Measurements from ENCODE around the gene NXNL1. TPM values are rescaled to one million over a fixed set of nuclear protein-coding genes. Genes with fewer than 3 reads are reported as not detected.

The NXNL1 gene
- total and polyA plus RNA-seq, 2 of the 13 experiments (the other 11 are each of a cell fraction or from before 2014, with no cell fraction given) = not detected

DNA sequence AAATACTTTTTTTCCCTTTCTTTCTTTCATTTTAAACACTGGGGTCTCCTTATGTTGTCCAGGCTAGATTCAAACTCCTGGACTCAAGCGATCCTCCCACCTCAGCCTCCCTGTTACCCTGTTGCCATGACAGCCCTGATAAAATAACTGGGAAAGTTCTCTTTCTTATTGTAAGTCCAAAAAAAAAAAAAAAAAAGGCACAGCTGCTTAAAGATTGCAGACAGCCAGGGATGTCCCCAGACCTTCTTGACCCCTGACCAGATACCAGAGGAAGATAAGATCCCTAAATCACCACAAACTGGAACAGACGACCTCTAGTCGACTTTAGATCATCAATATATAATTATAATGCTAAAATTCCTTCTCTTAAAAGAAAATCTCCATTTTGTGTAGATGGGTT is 42.0 kb downstream of the NXNL1 start (continued):
- no peak for TF ChIP-seq AFF4 (CRISPR knock-in tag; IDR thresholded peaks at IDR 0.05)

GRCh38 chr19:17415121-17415520 is 45.6 kb downstream of the NXNL1 start:
- no peak overlapping the region for H3K4me2 ChIP-seq (ENCODE audit: low read depth, low read length)
- no peaks in the 10 kb centered on the region for H3K27me3 ChIP-seq (ENCODE audit: control insufficient read depth in 1 of 2, insufficient read depth in 2 of 2, low read length in 2 of 2)
- no peaks in the 10 kb centered on the region for H3K79me2 ChIP-seq (ENCODE audit: insufficient read depth, low read length)
- H4K20me1 ChIP-seq (ENCODE audit: insufficient read depth, low read length) = no peaks in the 10 kb centered on the region
- TSS peak; percentile 61 for BruUV-seq (replicated peaks)
- H3K27ac ChIP-seq (ENCODE audit: extremely low read length, insufficient read depth, low read length) = no peak overlapping the region
- no peak for FAIRE-seq
- intact Hi-C loops (cut with micrococcal nuclease; ENCODE audit: unreplicated experiment) (no loop called here), in situ Hi-C loops (cut with HindIII; ENCODE audit: extremely low pct_ligation_motif_present, low pct_unique_long_range_greater_than_20kb) (no loop called here)
- no peaks in the 10 kb centered on the region for H3K9me3 ChIP-seq (ENCODE audit: low read length)
- no peak for TF ChIP-seq NFYC (CRISPR knock-in tag; IDR thresholded peaks at IDR 0.05)
- TF ChIP-seq THRA (CRISPR knock-in tag; IDR thresholded peaks at IDR 0.05; ENCODE audit: borderline replicate concordance) = no peak
- TF ChIP-seq ZNF766 (CRISPR knock-in tag; IDR thresholded peaks at IDR 0.05; ENCODE audit: borderline replicate concordance) = no peak
- TF ChIP-seq NFATC3 (CRISPR knock-in tag; IDR thresholded peaks at IDR 0.05) = no peak
- no peak for TF ChIP-seq SMARCC2 (IDR thresholded peaks at IDR 0.05)
- no peak for TF ChIP-seq TCF12 (IDR thresholded peaks at IDR 0.05)
- TF ChIP-seq TCF12 (CRISPR knock-in tag; IDR thresholded peaks at IDR 0.05) = no peak
- no peak for TF ChIP-seq HMG20B (CRISPR knock-in tag; conservative IDR thresholded peaks at IDR 0.05)
- TF ChIP-seq CCAR2 (optimal IDR thresholded peaks at IDR 0.05; ENCODE audit: low read depth, low read length) = no peak
- TF ChIP-seq, protein P1, sequence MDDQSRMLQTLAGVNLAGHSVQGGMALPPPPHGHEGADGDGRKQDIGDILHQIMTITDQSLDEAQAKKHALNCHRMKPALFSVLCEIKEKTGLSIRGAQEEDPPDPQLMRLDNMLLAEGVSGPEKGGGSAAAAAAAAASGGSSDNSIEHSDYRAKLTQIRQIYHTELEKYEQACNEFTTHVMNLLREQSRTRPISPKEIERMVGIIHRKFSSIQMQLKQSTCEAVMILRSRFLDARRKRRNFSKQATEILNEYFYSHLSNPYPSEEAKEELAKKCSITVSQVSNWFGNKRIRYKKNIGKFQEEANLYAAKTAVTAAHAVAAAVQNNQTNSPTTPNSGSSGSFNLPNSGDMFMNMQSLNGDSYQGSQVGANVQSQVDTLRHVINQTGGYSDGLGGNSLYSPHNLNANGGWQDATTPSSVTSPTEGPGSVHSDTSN (CRISPR knock-in tag; IDR thresholded peaks at IDR 0.05; ENCODE audit: borderline replicate concordance) = no peak
- no peak overlapping the region for H3K9ac ChIP-seq (ENCODE audit: insufficient read depth, low read depth, low read length)
- no peak for ATAC-seq
- ChIA-PET CTCF (ENCODE audit: low intra/inter-chr PET ratio, low total read pairs) (no interaction called here), POLR2A (interaction anchor here (1.0 kb wide), 1 partner anchor 9 kb away, joined by 3 read pairs; no protein-coding TSS in a partner anchor)
- WGBS (ENCODE audit: low lambda C conversion rate) = 96% methylated on average over 6 of the region's 6 CpGs
- H3K4me3 ChIP-seq (replicated peaks in 1 of 3; ENCODE audit: insufficient read depth in 1 of 3, low read depth in 2 of 3, low read length in 3 of 3) = no peak overlapping the region
- peaks cover 9% of the 10 kb centered on the region for H3K4me1 ChIP-seq (ENCODE audit: insufficient read depth, low read length)
- H2AFZ ChIP-seq (ENCODE audit: low read length) = no peak overlapping the region
- H3K36me3 ChIP-seq (replicated peaks in 1 of 2; ENCODE audit: control insufficient read depth in 1 of 2, insufficient read depth in 2 of 2, low read length in 2 of 2) = peaks cover 4 to 32% of the 10 kb centered on the region in 2 experiments; a peak in 3 of 5 replicates
- no peak for DNase-seq (ENCODE audit: low spot score)

Data from HepG2 (cell line).